LNCAP (cell line): ENCODE data around the gene DSC2.

Experiments used
- TF ChIP-seq, protein P1 (sequence below): fragments of 450-650 bp; IDR thresholded peaks from 2 replicates; pipeline ENCODE4 v1.5.1; 2017; ENCODE audit warnings: mild to moderate bottlenecking

Gene DSC2

DNA sequence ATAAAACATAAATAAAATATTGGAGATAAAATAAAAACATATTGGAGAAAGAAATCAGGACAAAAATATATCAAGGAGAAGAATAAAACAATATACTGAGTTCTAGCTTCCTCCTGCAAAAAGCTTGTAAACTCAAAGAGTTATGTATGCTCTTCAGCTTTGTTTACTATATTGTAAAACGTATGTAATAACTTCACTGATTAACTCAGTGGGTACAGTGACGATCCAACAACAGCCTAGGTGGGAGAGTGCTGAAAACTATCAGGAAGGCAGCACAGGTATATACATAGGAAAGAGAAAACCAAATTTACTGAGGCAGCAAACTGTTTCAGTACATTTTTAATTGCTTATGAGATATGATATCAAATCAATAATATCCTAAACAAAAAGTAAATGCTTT is 8.3 kb downstream of the DSC2 start:
- TF ChIP-seq, protein P1, sequence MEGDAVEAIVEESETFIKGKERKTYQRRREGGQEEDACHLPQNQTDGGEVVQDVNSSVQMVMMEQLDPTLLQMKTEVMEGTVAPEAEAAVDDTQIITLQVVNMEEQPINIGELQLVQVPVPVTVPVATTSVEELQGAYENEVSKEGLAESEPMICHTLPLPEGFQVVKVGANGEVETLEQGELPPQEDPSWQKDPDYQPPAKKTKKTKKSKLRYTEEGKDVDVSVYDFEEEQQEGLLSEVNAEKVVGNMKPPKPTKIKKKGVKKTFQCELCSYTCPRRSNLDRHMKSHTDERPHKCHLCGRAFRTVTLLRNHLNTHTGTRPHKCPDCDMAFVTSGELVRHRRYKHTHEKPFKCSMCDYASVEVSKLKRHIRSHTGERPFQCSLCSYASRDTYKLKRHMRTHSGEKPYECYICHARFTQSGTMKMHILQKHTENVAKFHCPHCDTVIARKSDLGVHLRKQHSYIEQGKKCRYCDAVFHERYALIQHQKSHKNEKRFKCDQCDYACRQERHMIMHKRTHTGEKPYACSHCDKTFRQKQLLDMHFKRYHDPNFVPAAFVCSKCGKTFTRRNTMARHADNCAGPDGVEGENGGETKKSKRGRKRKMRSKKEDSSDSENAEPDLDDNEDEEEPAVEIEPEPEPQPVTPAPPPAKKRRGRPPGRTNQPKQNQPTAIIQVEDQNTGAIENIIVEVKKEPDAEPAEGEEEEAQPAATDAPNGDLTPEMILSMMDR: no peak

DNA sequence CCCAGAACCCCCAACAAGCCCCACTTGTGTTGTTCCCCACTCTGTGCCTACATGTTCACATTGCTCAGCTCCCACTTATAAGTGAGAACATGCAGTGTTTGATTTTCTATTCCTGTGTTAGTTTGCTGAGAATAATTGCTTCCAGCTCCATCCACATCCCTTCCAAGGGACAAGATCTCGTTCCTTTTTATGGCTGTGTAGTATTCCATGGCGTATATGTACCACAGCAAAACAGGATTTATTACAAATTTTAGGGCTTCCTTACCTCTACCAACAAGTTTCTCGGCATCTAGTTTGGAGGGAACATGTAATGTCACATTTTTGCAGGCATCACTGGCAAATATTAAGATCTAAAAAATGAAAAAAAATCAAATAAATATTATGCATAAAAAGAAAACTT is 8.9 kb downstream of the DSC2 start:
- TF ChIP-seq, protein P1: no peak

DNA sequence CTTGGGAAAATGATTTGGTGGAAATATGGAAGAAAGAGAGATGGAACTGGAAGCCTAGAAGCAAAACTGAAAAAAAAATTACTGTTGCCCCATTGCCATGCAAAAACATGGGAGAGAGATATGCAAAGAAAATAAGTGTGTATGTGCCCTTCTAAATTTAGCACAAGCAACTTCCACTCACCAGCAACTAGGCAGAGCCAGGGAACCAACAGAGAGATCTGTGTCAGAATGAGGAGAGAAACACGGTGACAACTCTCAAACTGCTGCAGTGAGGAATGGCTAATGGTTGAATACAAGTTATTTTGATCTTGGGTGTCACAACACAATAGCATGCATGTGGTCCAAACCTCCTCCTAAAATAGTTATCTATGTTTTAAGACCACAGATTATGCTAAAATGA is 10.9 kb downstream of the DSC2 start:
- TF ChIP-seq, protein P1: no peak

DNA sequence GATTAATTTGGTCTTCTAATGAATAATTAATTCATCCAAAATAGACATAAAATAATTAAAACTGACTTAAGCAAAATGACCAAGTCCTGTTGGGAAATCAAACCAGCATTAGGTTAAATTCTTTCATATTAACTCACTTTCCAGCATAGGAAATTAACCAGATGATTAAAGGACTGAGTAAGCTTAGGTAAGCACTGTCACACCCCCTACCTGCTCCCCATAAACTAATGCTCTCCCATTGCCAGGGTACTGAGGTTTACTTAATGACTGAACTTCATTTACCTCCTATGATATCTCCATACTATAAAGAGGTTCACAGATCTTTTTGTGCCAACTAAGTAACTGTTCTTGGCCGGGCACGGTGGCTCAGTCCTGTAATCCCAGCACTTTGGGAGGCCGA is 13.7 kb downstream of the DSC2 start:
- TF ChIP-seq, protein P1: no peak

DNA sequence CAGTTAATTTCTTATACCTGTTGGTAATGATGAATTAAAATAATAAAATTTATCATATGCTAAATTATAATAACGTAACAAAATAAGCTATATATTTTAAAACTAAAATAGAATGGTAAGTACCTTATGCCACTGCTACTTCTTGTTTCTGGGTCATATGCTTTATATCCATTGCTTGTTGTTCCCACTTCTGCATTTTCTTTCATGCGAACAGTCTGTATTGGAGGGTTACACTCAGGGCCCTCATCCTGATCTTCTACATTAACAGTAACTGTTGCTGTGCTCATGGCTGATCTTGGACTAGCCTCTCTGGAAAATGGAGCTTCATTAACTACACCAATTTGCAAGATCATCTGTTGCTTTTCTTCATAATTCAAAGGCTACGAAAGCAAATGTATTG is 22.2 kb downstream of the DSC2 start:
- TF ChIP-seq, protein P1: no peak

DNA sequence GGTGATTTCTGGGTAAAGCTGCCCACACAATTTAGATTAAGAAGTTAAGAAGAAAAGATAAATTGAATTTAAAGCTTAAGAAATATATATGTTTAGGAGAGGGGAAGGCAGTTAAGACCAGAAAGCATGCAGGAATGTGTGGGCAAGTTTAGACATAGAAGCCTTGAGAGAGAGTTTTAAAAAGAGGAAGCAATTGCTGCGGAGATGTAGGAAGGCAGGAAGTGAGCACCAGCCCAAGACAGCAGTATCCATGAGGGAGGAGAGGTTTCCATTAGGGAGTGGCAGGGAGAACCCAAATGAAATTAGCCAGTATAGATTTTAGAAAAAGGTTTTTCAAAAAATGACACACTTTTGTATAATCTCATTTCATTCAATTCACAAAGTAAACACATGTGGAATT is 24.3 kb downstream of the DSC2 start:
- TF ChIP-seq, protein P1: no peak

DNA sequence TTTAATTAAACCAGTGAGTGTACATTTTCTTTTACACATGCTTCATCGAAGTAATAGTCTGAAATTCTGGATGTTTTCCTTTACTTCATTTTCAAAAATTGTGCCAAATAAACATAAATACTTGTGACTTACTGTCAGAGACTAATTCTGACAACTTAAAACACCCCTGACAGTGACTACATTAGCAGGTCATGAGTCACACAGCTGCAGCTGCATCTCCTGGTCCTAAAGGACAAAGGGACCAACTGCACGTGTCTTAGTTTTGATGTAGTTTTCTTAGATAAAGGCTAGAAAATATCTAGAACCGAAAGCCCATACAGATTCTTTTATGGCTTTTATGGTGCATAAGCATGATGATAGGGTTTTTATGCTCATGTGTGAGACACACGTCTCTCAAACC is 30.0 kb downstream of the DSC2 start:
- TF ChIP-seq, protein P1: no peak

DNA sequence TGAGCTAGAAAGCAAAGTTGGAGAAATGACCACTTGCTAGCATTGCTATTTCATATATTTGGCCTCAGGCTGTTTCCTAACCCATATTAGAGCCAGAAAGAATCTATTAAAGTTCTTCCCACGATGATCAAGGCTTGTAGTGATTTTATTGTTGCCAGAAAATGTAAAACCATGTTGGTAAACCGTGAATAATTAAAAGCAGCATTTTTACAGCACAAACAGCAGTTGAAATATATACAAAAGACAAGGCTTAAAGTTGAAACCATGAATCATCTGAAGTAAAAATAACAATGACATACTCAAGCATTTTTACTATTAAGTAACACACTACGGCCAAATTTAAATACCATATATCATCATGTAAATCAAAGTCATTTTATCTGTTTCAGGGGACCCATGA is 32.0 kb downstream of the DSC2 start:
- TF ChIP-seq, protein P1: no peak
